ENCODE results near the gene SCAF1. TPM values are rescaled to one million over a fixed set of nuclear protein-coding genes. Genes with fewer than 3 reads are reported as not detected.

SCAF1 gene
- total RNA-seq, 4 donors from 2014 or later = 17.5 to 38.4 (median 25.8) TPM

- WGBS, 2 donors = 95 to 99% methylated on average over 38 to 48 of the region's 72 CpGs
- Histone ChIP-seq H3K27me3 (no peaks in the 10 kb centered on the region), H3K4me1 (no peaks in the 10 kb centered on the region), H3K36me3 (peaks cover 66 to 71% of the 10 kb centered on the region in 2 donors), H3K27ac (no peak overlapping the region), H3K9me3 (no peaks in the 10 kb centered on the region), H3K4me3 (replicated peaks in 1 of 3) (no peak overlapping the region)
- intact Hi-C loops (cut with DNase I) = no loop called here
- DNase-seq = no peak
- TF ChIP-seq CTCF (IDR thresholded peaks at IDR 0.05) (no peak), POLR2A (IDR thresholded peaks at IDR 0.05) (no peak)
Observed at GRCh38 chr19:49651029-49651819, 9.2 kb downstream of the SCAF1 start.

GRCh38 chr19:49651820-49652550 lies 10.0 kb downstream of the SCAF1 start:
- Histone ChIP-seq H3K27ac (no peak overlapping the region), H3K4me3 (replicated peaks in 1 of 3) (no peak overlapping the region), H3K4me1 (no peaks in the 10 kb centered on the region), H3K27me3 (no peaks in the 10 kb centered on the region), H3K9me3 (no peaks in the 10 kb centered on the region), H3K36me3 (peaks cover 67 to 72% of the 10 kb centered on the region in 2 donors)
- WGBS, 2 donors = 96 to 97% methylated on average over 94 to 101 of the region's 110 CpGs
- no peak for DNase-seq
- intact Hi-C loops (cut with DNase I) = no loop called here
- no peak for TF ChIP-seq POLR2A (IDR thresholded peaks at IDR 0.05)
- TF ChIP-seq CTCF (IDR thresholded peaks at IDR 0.05) = no peak

DNA sequence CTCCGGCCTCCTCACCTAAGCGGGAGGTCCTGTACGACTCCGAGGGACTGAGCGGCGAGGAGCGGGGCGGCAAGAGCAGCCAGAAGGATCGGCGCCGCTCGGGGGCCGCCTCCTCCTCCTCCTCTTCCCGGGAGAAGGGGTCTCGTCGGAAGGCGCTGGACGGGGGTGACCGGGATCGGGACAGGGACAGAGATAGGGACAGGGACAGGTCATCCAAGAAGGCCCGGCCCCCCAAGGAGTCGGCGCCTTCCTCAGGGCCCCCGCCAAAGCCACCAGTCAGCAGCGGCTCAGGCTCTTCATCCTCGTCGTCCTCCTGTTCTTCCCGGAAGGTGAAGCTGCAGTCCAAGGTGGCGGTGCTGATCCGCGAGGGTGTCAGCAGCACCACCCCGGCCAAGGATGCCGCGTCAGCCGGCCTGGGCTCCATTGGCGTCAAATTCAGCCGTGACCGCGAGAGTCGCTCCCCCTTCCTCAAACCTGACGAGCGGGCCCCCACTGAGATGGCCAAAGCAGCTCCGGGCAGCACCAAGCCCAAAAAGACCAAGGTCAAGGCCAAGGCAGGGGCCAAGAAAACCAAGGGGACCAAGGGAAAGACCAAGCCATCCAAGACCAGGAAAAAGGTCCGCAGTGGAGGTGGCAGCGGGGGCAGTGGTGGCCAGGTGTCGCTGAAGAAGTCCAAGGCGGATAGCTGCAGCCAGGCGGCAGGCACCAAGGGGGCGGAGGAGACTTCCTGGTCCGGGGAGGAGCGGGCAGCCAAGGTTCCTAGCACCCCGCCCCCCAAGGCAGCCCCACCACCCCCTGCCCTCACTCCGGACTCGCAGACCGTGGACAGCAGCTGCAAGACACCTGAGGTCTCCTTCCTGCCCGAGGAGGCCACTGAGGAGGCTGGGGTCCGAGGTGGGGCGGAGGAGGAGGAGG lies 10.8 kb downstream of the SCAF1 start:
- Histone ChIP-seq H3K27me3 (no peaks in the 10 kb centered on the region), H3K4me3 (replicated peaks in 1 of 3) (no peak overlapping the region), H3K9me3 (no peaks in the 10 kb centered on the region), H3K27ac (no peak overlapping the region), H3K4me1 (no peaks in the 10 kb centered on the region), H3K36me3 (peaks cover 69 to 74% of the 10 kb centered on the region in 2 donors)
- TF ChIP-seq CTCF (IDR thresholded peaks at IDR 0.05) (no peak), POLR2A (IDR thresholded peaks at IDR 0.05) (no peak)
- intact Hi-C loops (cut with DNase I) = no loop called here
- DNase-seq = no peak
- WGBS, 2 donors = 94 to 96% methylated on average over 48 of the region's 58 CpGs

DNA sequence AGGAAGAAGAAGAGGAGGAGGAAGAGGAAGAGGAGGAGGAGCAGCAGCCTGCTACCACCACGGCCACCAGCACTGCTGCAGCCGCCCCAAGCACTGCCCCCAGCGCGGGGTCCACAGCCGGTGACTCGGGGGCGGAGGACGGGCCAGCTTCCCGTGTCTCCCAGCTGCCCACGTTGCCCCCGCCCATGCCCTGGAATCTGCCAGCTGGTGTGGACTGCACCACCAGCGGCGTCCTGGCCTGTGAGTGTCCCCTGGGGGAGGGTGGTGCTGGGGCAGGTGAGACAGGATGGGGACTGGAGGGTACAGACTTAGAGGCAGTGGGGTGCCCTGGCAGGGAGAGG lies 11.4 kb downstream of the SCAF1 start:
- no peaks in the 10 kb centered on the region for H3K4me1 ChIP-seq
- H3K4me3 ChIP-seq (replicated peaks in 1 of 3) = no peak overlapping the region
- H3K9me3 ChIP-seq = no peaks in the 10 kb centered on the region
- DNase-seq = no peak
- intact Hi-C loops (cut with DNase I) = no loop called here
- H3K27ac ChIP-seq = no peak overlapping the region
- no peaks in the 10 kb centered on the region for H3K27me3 ChIP-seq
- TF ChIP-seq CTCF (IDR thresholded peaks at IDR 0.05) = no peak
- TF ChIP-seq POLR2A (IDR thresholded peaks at IDR 0.05) = no peak
- H3K36me3 ChIP-seq = peaks cover 74 to 80% of the 10 kb centered on the region in 2 donors
- WGBS, 2 donors = 40 to 91% methylated on average over 1 to 13 of the region's 13 CpGs
